Measurements from ENCODE around the gene TMEM120B. TPM values are rescaled to one million over a fixed set of nuclear protein-coding genes. Genes with fewer than 3 reads are reported as not detected.
A peak's percentile ranks its signal among the peaks of the same experiment; 100 is the strongest.

Gene TMEM120B
- total RNA-seq, 1 donor from 2014 or later: 12.6 TPM

GRCh38 chr12:121770813-121771625 is 58.5 kb downstream of the TMEM120B start:
- DNase-seq (ENCODE audit: low spot score): no peak

GRCh38 chr12:121773011-121773777 is 60.6 kb downstream of the TMEM120B start:
- no peak for DNase-seq (ENCODE audit: low spot score)

GRCh38 chr12:121774968-121775474 is 62.5 kb downstream of the TMEM120B start:
- no peak for DNase-seq (ENCODE audit: low spot score)

- DNase-seq (ENCODE audit: low spot score): no peak
Measured at GRCh38 chr12:121775501-121775900, 62.9 kb downstream of the TMEM120B start.

- DNase-seq (ENCODE audit: low spot score): peak; percentile 96
Measured at GRCh38 chr12:121776190-121777098, 63.9 kb downstream of the TMEM120B start.

- DNase-seq (ENCODE audit: low spot score): no peak
Measured at GRCh38 chr12:121778567-121779421, 66.2 kb downstream of the TMEM120B start.

GRCh38 chr12:121779422-121779895 is 66.9 kb downstream of the TMEM120B start:
- DNase-seq (ENCODE audit: low spot score): no peak

GRCh38 chr12:121780429-121780828 is 67.9 kb downstream of the TMEM120B start:
- DNase-seq (ENCODE audit: low spot score): no peak

GRCh38 chr12:121781484-121781997 is 69.0 kb downstream of the TMEM120B start:
- no peak for DNase-seq (ENCODE audit: low spot score)

- DNase-seq (ENCODE audit: low spot score): no peak
Measured at GRCh38 chr12:121781998-121782979, 69.7 kb downstream of the TMEM120B start.

- DNase-seq (ENCODE audit: low spot score): no peak
Measured at GRCh38 chr12:121783766-121784165, 71.2 kb downstream of the TMEM120B start.

GRCh38 chr12:121784460-121784859 is 71.9 kb downstream of the TMEM120B start:
- no peak for DNase-seq (ENCODE audit: low spot score)

- DNase-seq (ENCODE audit: low spot score): no peak
Measured at GRCh38 chr12:121786440-121786825, 73.9 kb downstream of the TMEM120B start.

GRCh38 chr12:121787063-121788025 is 74.8 kb downstream of the TMEM120B start:
- DNase-seq (ENCODE audit: low spot score): no peak

- no peak for DNase-seq (ENCODE audit: low spot score)
Measured at GRCh38 chr12:121788176-121788818, 75.7 kb downstream of the TMEM120B start.

GRCh38 chr12:121789233-121789781 is 76.8 kb downstream of the TMEM120B start:
- DNase-seq (ENCODE audit: low spot score): no peak
